ENCODE results near the gene ZHX3. TPM values are rescaled to one million over a fixed set of nuclear protein-coding genes. Genes with fewer than 3 reads are reported as not detected.
"Not testable (repeated sequence)": the region's sequence is repeated elsewhere in the genome, so short reads cannot be mapped to it uniquely, and the experiment has no call there.

Gene ZHX3
- total RNA-seq, 1 donor from 2014 or later, result 34.5 TPM

- H3K36me3 ChIP-seq, result no peaks in the 10 kb centered on the region
- DNase-seq, result peak; percentile 85
- H3K4me3 ChIP-seq, result peak overlapping the region; percentile 79
- no peaks in the 10 kb centered on the region for H3K9me3 ChIP-seq
- no peaks in the 10 kb centered on the region for H3K27me3 ChIP-seq (ENCODE audit: low read depth)
- intact Hi-C loops (cut with DNase I), result no loop called here
- peak overlapping the region; percentile 90 for H3K27ac ChIP-seq
- TF ChIP-seq, protein P1, sequence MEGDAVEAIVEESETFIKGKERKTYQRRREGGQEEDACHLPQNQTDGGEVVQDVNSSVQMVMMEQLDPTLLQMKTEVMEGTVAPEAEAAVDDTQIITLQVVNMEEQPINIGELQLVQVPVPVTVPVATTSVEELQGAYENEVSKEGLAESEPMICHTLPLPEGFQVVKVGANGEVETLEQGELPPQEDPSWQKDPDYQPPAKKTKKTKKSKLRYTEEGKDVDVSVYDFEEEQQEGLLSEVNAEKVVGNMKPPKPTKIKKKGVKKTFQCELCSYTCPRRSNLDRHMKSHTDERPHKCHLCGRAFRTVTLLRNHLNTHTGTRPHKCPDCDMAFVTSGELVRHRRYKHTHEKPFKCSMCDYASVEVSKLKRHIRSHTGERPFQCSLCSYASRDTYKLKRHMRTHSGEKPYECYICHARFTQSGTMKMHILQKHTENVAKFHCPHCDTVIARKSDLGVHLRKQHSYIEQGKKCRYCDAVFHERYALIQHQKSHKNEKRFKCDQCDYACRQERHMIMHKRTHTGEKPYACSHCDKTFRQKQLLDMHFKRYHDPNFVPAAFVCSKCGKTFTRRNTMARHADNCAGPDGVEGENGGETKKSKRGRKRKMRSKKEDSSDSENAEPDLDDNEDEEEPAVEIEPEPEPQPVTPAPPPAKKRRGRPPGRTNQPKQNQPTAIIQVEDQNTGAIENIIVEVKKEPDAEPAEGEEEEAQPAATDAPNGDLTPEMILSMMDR (IDR thresholded peaks at IDR 0.05), result no peak
- peak; percentile 60 to 74 for ATAC-seq
- peaks cover 16% of the 10 kb centered on the region for H3K4me1 ChIP-seq
Measured at GRCh38 chr20:41316602-41317545, 657 bp downstream of the ZHX3 start.

DNA sequence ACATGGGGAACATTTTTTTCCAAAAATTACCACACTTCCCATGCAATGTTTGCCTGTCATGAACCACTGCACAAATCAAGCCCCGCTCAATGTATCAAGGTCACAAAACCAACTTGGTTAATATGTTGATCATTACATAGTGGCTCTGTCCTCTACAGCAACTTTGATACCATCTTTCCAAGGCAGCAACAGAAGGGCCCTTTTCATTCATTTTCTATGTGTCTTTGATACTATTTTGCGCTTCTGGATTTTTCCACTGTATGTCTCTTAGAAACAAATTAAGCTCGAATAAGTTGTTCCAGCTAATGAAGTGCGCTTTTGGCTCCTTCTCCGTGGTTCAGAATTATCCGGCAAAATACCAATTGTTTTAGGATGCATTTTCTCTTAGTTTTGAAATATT, 1.5 kb downstream of the ZHX3 start:
- DNase-seq (no peak), ATAC-seq (no peak)
- H3K4me3 ChIP-seq, result peak overlapping the region; percentile 79
- peaks cover 16% of the 10 kb centered on the region for H3K4me1 ChIP-seq
- no peaks in the 10 kb centered on the region for H3K36me3 ChIP-seq
- TF ChIP-seq, protein P1 (IDR thresholded peaks at IDR 0.05), result no peak
- no peaks in the 10 kb centered on the region for H3K27me3 ChIP-seq (ENCODE audit: low read depth)
- H3K9me3 ChIP-seq, result no peaks in the 10 kb centered on the region
- H3K27ac ChIP-seq, result peak overlapping the region; percentile 90
- intact Hi-C loops (cut with DNase I), result no loop called here

DNA sequence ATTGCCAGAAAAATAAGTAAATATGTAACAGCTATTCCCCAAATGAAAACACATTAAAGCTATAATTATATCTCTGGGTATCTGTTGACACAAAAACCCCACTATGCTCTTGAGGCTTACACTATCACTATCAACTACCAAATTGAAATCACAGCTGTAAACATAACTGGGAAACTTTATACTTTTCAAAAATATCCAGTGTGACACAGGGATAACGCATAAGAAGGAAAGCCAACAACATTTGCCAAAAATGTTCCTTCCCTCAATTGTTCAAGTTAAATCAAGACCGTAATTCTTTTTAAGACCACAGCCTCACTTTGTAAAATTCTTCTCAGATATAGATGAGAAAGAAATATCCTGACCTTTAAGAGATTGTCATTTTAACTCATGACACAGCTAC, 3.1 kb downstream of the ZHX3 start:
- Histone ChIP-seq H3K36me3 (no peaks in the 10 kb centered on the region), H3K27ac (no peak overlapping the region), H3K9me3 (no peaks in the 10 kb centered on the region), H3K4me1 (peaks cover 17% of the 10 kb centered on the region), H3K4me3 (no peak overlapping the region), H3K27me3 (ENCODE audit: low read depth) (no peaks in the 10 kb centered on the region)
- DNase-seq (no peak), ATAC-seq (no peak)
- intact Hi-C loops (cut with DNase I), result no loop called here
- TF ChIP-seq, protein P1 (IDR thresholded peaks at IDR 0.05), result no peak

GRCh38 chr20:41312009-41312408, 5.5 kb downstream of the ZHX3 start:
- peaks cover 32% of the 10 kb centered on the region for H3K4me1 ChIP-seq
- H3K36me3 ChIP-seq; H3K27ac ChIP-seq; H3K9me3 ChIP-seq; intact Hi-C loops (cut with DNase I); DNase-seq; ATAC-seq; H3K27me3 ChIP-seq (ENCODE audit: low read depth); H3K4me3 ChIP-seq: not testable (repeated sequence)

DNA sequence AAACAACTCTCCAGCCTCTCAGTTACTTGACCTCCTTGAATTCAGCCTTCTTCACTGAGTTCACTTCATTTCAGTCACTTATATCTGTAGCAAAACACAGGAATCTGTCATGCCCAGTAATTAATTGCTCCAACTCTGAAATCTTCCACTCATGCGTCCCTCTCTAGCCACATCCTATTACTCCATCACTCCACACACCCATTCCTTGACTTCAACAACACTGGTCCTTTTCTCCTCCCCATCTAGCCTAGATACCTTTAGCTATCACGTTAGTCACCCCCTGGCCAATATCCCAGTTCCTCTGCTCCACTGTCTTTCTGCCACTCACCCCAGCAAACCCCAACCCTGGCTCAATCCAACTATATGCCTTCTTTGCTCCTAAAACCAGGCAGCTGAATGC, 7.7 kb downstream of the ZHX3 start:
- no peaks in the 10 kb centered on the region for H3K36me3 ChIP-seq
- no peaks in the 10 kb centered on the region for H3K9me3 ChIP-seq
- peak overlapping the region; percentile 78 for H3K27ac ChIP-seq
- no peak overlapping the region for H3K4me3 ChIP-seq
- H3K4me1 ChIP-seq, result peaks cover 22% of the 10 kb centered on the region
- TF ChIP-seq, protein P1 (IDR thresholded peaks at IDR 0.05), result no peak
- ATAC-seq (no peak), DNase-seq (no peak)
- no peaks in the 10 kb centered on the region for H3K27me3 ChIP-seq (ENCODE audit: low read depth)
- intact Hi-C loops (cut with DNase I), result no loop called here
